A549 (cell line): ENCODE data around the gene PTPN9.

Experiments
- JUN ChIP-seq, 2 experiments: fragments of >200 bp; sonication (Bioruptor Twin); formaldehyde crosslinking; IDR thresholded peaks; 2 replicates in 1 of 2; 3 replicates in 1 of 2; pipeline ENCODE4 v1.6.1; 2016 to 2017
- SREBF2 ChIP-seq: fragments of 450-650 bp; IDR thresholded peaks from 2 replicates; pipeline ENCODE4 v1.6.1; 2014; ENCODE audit warnings: mild to moderate bottlenecking, moderate library complexity
- TF ChIP-seq, protein P1 (sequence below): fragments of 450-650 bp; IDR thresholded peaks from 2 replicates; pipeline ENCODE4 v1.6.1; 2014; ENCODE audit warnings: antibody characterized with exemption
- TF ChIP-seq, protein P2 (sequence below): fragments of >200 bp; sonication (Bioruptor Twin); formaldehyde crosslinking; IDR thresholded peaks from 3 replicates; pipeline ENCODE4 v1.5.1; 2016
- TF ChIP-seq, protein P3 (sequence below): IDR thresholded peaks from 2 replicates; pipeline ENCODE4 v1.6.1; 2012

DNA sequence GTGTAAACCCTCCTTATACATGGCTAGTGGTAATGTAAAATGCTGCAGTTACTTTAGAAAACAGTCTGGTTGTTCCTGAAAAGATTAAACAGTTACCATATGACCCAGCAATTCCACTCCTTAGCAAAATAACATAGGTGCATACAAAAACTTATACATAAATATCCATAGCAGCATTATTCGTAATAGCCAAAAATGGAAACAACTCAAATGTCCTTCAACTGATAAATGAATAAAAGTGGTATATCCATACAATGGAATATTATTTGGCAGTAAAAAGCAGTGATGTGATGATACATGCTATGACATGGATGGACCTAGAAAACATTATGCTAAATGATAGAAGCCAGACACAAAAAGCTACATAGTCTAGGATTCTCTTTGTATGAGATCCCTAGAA lies 96.0 kb downstream of the PTPN9 start:
- TF ChIP-seq, protein P1, sequence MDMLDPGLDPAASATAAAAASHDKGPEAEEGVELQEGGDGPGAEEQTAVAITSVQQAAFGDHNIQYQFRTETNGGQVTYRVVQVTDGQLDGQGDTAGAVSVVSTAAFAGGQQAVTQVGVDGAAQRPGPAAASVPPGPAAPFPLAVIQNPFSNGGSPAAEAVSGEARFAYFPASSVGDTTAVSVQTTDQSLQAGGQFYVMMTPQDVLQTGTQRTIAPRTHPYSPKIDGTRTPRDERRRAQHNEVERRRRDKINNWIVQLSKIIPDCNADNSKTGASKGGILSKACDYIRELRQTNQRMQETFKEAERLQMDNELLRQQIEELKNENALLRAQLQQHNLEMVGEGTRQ: no peak
- TF ChIP-seq JUN (IDR thresholded peaks at IDR 0.05) (no peak), SREBF2 (no peak)
- TF ChIP-seq, protein P2, sequence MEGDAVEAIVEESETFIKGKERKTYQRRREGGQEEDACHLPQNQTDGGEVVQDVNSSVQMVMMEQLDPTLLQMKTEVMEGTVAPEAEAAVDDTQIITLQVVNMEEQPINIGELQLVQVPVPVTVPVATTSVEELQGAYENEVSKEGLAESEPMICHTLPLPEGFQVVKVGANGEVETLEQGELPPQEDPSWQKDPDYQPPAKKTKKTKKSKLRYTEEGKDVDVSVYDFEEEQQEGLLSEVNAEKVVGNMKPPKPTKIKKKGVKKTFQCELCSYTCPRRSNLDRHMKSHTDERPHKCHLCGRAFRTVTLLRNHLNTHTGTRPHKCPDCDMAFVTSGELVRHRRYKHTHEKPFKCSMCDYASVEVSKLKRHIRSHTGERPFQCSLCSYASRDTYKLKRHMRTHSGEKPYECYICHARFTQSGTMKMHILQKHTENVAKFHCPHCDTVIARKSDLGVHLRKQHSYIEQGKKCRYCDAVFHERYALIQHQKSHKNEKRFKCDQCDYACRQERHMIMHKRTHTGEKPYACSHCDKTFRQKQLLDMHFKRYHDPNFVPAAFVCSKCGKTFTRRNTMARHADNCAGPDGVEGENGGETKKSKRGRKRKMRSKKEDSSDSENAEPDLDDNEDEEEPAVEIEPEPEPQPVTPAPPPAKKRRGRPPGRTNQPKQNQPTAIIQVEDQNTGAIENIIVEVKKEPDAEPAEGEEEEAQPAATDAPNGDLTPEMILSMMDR: no peak
- TF ChIP-seq, protein P3, sequence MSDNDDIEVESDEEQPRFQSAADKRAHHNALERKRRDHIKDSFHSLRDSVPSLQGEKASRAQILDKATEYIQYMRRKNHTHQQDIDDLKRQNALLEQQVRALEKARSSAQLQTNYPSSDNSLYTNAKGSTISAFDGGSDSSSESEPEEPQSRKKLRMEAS: no peak
